HL-60 (cell line): ENCODE results near the gene IQCB1.

Experiments used
- DNase-seq, 2 experiments: peaks; one replicate each; pipeline ENCODE4 v3.0.0-alpha.2; 2010 to 2020; ENCODE audit warnings: low read depth in 1 of 2, low spot score in 1 of 2
- H3K27ac ChIP-seq: fragments of 250-450 bp; sonication (Bioruptor Pico); replicated peaks from 2 replicates; pipeline ENCODE4 v1.5.1; 2020; ENCODE audit warnings: mild to moderate bottlenecking, moderate library complexity
- H3K27me3 ChIP-seq: fragments of 250-450 bp; sonication (Bioruptor Pico); 2 replicates; pipeline ENCODE4 v1.5.1; 2021; ENCODE audit warnings: mild to moderate bottlenecking, moderate library complexity; ENCODE audit not compliant: insufficient read depth, poor library complexity, severe bottlenecking
- H3K4me3 ChIP-seq: replicated peaks from 2 replicates; pipeline ENCODE4 v1.5.1; 2011; ENCODE audit warnings: mild to moderate bottlenecking, control low read depth, low read length; ENCODE audit not compliant: insufficient read depth
- CTCF ChIP-seq: IDR thresholded peaks from one replicate; pipeline ENCODE4 v1.5.1; 2011; ENCODE audit warnings: low read length, control low read depth, inconsistent platforms; ENCODE audit not compliant: insufficient read depth
- GABPA ChIP-seq: IDR thresholded peaks from 2 replicates; pipeline ENCODE4 v1.6.1; 2012; ENCODE audit warnings: low read depth
- POLR2AphosphoS5 ChIP-seq: IDR thresholded peaks from 2 replicates; pipeline ENCODE4 v1.6.1; 2012; ENCODE audit warnings: low read depth
- REST ChIP-seq: IDR thresholded peaks from 2 replicates; pipeline ENCODE4 v1.6.1; 2012; ENCODE audit warnings: low read depth; ENCODE audit not compliant: insufficient replicate concordance
- SPI1 ChIP-seq: IDR thresholded peaks from 2 replicates; pipeline ENCODE4 v1.6.1; 2012; ENCODE audit warnings: low read depth, mild to moderate bottlenecking, borderline replicate concordance

IQCB1 gene

DNA sequence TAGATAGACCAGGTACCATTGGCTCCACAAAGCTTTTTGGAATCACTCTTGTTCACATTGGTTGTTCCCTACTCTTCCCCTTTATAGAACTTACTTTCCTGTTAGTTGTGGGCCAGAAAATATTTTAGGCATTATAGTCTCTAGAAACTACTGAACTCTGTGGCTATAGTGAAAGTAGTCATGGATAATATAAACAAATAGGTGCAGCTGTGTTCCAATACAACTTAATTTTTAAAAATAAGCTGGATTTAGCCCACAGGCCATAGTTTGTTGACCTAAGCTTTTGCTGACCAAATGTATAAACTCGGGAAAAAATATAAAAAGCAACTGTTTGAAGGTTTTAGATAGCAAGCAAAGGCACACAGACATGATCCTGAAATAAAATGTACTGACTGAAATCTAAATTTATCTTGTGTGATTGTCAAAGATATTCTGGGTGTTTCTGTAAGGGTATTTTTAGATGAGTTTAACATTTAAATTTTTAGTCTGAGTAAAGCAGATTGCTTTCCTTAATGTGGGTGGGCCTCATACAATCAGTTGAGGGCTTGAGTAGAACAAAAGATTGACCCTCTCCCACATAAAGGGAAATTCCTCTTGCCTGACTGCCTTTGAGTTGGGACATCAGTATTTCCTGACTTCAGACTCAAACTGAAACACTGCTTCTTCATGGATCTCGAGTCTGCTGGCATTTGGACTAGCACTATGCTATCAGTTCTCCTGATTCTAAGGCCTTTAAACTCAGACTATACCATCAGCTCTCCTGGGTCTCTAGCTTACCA, 13.2 kb downstream of the IQCB1 start:
- Histone ChIP-seq H3K4me3 (no peak overlapping the region), H3K27me3 (no peaks in the 10 kb centered on the region), H3K27ac (no peak overlapping the region)
- no peak for DNase-seq
- TF ChIP-seq SPI1 (no peak), GABPA (no peak), REST (no peak), CTCF (no peak), POLR2AphosphoS5 (no peak)

GRCh38 chr3:121819236-121819635, 15.6 kb downstream of the IQCB1 start:
- no peak for TF ChIP-seq REST
- TF ChIP-seq CTCF: no peak
- no peak for TF ChIP-seq POLR2AphosphoS5
- no peak for TF ChIP-seq GABPA
- TF ChIP-seq SPI1: no peak
- no peak overlapping the region for H3K4me3 ChIP-seq
- no peaks in the 10 kb centered on the region for H3K27me3 ChIP-seq
- peak in 1 of 2 experiments; percentile 28 for DNase-seq
- H3K27ac ChIP-seq: no peak overlapping the region

DNA sequence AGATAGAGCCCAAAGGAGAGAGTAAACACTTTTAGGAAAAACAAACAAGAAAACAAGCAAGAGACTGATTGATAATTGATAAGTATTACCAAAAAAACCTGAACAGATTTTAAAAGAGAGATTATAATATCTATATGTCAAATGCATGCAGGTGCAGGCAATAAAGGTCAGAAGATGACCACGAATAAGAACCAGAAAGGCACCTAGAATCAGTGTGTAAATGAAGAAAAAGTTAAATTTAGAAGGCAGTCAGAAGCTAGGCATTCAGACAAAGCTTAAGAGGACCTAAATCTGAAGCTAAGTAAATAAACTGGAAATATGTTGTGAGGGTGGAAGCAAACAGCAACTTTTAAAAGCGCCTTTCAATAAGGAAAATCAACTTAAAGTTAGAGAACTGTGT, 16.3 kb downstream of the IQCB1 start:
- Histone ChIP-seq H3K4me3 (no peak overlapping the region), H3K27ac (peak overlapping the region; percentile 74), H3K27me3 (no peaks in the 10 kb centered on the region)
- no peak for DNase-seq
- no peak for TF ChIP-seq REST
- TF ChIP-seq SPI1: no peak
- TF ChIP-seq POLR2AphosphoS5: no peak
- no peak for TF ChIP-seq CTCF
- no peak for TF ChIP-seq GABPA
